ENCODE data around the gene TMEM269. TPM values are rescaled to one million over a fixed set of nuclear protein-coding genes. Genes with fewer than 3 reads are reported as not detected.

TMEM269 gene, protein sequence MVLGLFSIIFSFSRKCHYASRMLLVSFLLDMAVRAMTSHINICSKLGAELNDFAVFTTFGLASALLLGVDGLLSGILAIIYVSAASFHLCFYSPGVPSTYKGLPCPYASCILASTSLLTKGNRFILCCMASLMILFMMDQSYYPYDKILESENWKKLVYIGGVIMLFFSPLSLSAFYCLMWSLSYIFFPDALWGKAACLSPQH
- total RNA-seq (1 to 10 TPM in 1 of 2 experiments, under 1 TPM in 1; 0.49 to 1.0 TPM), polyA plus RNA-seq (under 1 TPM in 1 of 3 donors, not detected in 2; 0.06 TPM), total RNA-seq (0.08 to 1.5 (median 1.1) reads per million in 6 experiments)

DNA sequence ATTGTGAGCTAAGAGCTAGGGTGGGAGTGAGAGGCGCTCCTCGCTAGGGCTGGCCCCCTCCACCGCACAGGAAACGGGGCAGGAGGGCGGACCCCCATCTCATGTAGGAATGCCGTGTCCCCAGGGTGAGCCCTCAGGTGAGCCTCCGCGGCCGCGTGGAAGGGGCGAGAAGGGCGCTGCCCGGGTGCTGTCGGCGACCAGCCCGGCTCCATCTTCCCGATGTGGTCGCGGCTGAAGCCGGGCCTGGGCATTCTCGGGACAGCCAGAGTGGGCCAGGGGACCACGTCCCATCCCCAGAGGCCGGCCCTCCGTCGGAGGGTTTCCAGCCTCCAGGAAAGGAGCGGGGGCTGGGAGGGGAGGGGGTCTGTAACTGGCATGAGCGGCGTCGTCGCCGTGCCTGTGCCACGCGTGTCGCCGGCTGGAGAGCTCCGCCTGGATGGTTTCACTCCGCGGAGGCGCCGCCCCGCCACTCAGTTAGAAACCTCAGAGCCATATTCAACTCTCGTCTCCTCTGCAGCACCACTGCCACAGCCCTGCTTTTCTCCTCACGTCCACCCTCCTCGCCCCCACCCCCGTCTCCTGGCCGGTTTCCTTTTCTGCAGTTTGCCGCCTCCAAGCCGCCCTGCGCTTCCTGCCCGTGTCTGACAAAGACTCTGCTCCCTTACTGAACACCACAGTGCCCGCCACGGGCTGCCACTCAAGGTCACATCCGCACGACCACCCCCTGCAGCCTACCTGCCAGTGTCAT is at the start of gene TMEM269:
TMEM269 (plus strand) TSS at position 46 of the 748 bp plus-strand sequence. CDS start 4,903 bp downstream, outside the sequence.
- POLR2A ChIA-PET = interaction anchor here (0.6 to 1.8 kb wide), 6 partner anchors 18 to 146 kb away, joined by 3 to 12 read pairs (median 5); partner anchors contain the start of genes C1orf50, ERMAP, P3H1 and YBX1
- DNase-seq (peak; percentile 14 to 72 (median 38)), ATAC-seq (peak; percentile 88 to 90)
- Mint-ChIP-seq H3K36me3 (peaks cover 0 to 18% (median 5%) of the 10 kb centered on the region in 3 donors), H3K4me1 (peaks cover 17 to 29% (median 25%) of the 10 kb centered on the region in 4 donors), H3K9me3 (no peaks in the 10 kb centered on the region), H3K27me3 (no peaks in the 10 kb centered on the region), H3K4me3 (peak within 1 kb of the TSS; percentile 80 to 92 (median 88)), H3K27ac (peak within 1 kb of the TSS; percentile 47 to 91 (median 84))

DNA sequence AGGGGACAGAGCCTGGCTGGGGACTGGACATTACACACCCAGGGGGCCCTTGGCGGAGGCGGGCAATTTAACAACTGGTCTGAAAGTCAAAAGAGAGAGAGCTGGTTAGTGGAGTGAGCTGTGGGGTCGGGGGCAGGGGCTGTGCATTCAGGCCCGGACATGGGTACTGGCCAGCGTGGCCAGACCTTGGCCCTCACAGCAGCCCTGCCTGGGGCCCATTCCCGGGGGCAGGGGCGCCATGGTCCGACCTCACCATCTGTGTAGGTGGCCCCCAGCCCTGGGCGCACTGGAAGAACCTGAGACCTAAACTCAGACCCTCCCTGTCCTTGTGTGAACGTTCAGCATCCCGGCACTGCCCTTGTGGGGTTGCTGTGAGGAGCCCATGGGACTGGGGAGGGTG is 49.7 kb upstream of the TMEM269 start:
- ATAC-seq = no peak
- Mint-ChIP-seq H3K9me3 (no peaks in the 10 kb centered on the region), H3K4me1 (peaks cover 7 to 12% (median 11%) of the 10 kb centered on the region in 4 donors), H3K27me3 (no peaks in the 10 kb centered on the region), H3K4me3 (no peak overlapping the region), H3K36me3 (no peaks in the 10 kb centered on the region), H3K27ac (peak overlapping the region in 1 of 10 donors; percentile 40)
- no peak for DNase-seq
- POLR2A ChIA-PET = no interaction called here

DNA sequence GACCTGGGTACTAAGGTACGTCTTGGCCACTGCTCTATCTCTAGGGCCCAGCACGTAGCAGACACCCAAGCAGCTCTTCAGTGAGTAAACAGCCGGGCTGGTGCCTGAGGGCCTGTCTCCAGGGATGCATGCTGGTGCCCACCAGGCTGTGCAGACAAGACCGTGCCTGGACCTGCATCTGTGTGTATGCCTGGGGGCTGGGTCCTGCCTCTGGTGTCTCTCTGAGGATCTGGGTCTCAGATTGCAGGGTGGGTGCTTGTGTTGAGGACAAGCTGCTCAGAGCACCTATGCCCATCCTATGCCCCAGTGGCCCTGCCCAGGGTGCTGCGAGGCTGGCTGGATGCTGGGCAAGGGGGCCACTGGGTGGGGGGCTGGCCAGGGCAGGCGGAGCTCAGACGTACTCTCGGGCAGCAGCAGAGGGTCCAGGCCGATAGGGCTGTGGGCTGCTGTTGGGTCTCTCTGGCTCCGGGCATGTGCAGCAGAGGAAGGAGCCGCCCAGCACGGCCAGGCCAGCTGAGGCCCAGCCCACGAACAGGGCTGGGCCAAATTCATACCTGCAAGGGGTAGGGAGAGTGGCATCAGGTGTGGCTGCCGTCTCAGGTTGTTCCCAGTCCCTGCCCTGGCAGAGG is 49.2 kb upstream of the TMEM269 start:
- Mint-ChIP-seq H3K27ac (no peak overlapping the region), H3K4me3 (no peak overlapping the region), H3K4me1 (peaks cover 7 to 12% (median 11%) of the 10 kb centered on the region in 4 donors), H3K36me3 (no peaks in the 10 kb centered on the region), H3K27me3 (no peaks in the 10 kb centered on the region), H3K9me3 (no peaks in the 10 kb centered on the region)
- POLR2A ChIA-PET = no interaction called here
- DNase-seq = no peak
- no peak for ATAC-seq

DNA sequence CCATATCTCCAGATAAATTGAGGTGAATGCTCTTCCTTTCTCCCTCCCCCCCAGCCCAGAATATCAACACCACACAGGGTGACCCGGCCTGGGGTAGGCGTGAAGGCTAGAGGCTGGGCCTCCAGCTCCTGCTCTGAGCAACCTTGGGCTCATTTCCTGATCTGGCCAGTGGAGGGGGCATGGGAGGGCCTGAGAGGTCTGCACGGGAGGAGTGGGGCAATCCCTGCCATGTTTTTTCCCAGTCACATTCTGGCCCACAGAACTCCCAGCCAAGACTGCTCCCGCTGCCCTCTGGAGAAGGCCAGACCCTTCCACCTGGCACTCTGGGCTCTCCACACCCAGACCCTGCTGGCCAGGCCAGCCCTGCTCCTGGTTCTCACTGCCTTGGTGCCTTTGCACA is 48.6 kb upstream of the TMEM269 start:
- no peak for ATAC-seq
- Mint-ChIP-seq H3K36me3 (no peaks in the 10 kb centered on the region), H3K4me1 (peaks cover 7 to 12% (median 11%) of the 10 kb centered on the region in 4 donors), H3K9me3 (no peaks in the 10 kb centered on the region), H3K4me3 (no peak overlapping the region), H3K27me3 (no peaks in the 10 kb centered on the region), H3K27ac (peak overlapping the region in 2 of 10 donors; percentile 68 to 74)
- POLR2A ChIA-PET = no interaction called here
- no peak for DNase-seq

DNA sequence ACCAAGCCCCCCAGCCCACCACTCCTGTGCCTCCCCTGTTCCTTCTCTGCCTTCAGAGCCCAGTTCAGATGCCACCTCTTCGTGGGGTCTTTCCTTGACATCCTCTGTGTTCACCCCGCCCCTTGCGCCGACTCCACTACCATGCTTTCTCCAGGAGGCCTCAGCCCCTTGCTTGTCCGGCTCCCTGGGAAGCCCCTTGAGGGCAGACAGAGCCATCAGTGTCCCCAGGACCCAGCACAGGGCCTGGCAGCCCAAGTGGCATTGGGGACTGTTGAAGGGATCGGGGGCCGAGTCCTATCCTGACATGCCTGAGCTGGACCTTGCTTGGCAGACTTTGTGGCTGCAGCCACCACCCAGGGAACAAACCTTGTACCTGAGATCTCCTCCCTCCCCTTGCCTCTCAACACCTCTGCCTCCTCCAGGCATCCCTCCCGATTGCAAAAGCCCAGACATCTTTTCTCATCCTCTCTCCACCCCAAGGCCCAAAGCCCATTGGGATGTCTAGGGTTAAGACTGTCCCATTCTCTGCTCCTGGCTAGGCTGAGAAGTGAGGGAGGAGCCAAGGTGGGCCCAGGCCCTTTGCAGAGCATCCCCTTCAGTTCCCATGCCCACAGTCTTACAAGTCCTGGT is 48.1 kb upstream of the TMEM269 start:
- H3K27me3 Mint-ChIP-seq = no peaks in the 10 kb centered on the region
- H3K9me3 Mint-ChIP-seq = no peaks in the 10 kb centered on the region
- H3K4me1 Mint-ChIP-seq = peaks cover 7 to 12% (median 11%) of the 10 kb centered on the region in 4 donors
- ATAC-seq (no peak), DNase-seq (no peak)
- no peak overlapping the region for H3K4me3 Mint-ChIP-seq
- POLR2A ChIA-PET = no interaction called here
- peak overlapping the region in 6 of 10 donors; percentile 15 to 74 (median 64) for H3K27ac Mint-ChIP-seq
- no peaks in the 10 kb centered on the region for H3K36me3 Mint-ChIP-seq

DNA sequence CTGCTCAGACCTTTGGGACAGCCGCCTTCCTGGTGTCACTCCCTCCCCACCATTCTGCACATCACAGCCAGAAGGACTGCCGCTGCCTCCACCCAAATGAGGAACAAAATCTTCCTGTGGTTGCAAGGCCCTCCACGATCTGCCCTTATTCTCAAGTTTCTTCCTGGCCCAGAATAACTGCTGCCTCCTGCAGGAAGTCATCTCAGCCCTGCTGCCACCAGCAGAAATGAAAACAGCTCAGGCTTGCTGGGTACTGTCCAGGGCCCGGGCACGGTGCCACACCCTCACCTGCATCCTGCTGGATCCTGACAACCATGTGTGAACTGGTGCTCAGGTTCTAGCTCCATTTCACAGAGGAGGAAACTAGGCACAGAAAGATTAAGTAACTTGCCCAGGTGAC is 47.5 kb upstream of the TMEM269 start:
- ATAC-seq (peak in 1 of 2 donors; percentile 35), DNase-seq (peak in 2 of 10 donors; percentile 2 to 9)
- POLR2A ChIA-PET = no interaction called here
- Mint-ChIP-seq H3K27ac (peak overlapping the region in 7 of 10 donors; percentile 47 to 92 (median 73)), H3K4me1 (peaks cover 7 to 12% (median 11%) of the 10 kb centered on the region in 4 donors), H3K27me3 (no peaks in the 10 kb centered on the region), H3K4me3 (peak overlapping the region in 2 of 10 donors; percentile 26 to 32), H3K36me3 (no peaks in the 10 kb centered on the region), H3K9me3 (no peaks in the 10 kb centered on the region)

DNA sequence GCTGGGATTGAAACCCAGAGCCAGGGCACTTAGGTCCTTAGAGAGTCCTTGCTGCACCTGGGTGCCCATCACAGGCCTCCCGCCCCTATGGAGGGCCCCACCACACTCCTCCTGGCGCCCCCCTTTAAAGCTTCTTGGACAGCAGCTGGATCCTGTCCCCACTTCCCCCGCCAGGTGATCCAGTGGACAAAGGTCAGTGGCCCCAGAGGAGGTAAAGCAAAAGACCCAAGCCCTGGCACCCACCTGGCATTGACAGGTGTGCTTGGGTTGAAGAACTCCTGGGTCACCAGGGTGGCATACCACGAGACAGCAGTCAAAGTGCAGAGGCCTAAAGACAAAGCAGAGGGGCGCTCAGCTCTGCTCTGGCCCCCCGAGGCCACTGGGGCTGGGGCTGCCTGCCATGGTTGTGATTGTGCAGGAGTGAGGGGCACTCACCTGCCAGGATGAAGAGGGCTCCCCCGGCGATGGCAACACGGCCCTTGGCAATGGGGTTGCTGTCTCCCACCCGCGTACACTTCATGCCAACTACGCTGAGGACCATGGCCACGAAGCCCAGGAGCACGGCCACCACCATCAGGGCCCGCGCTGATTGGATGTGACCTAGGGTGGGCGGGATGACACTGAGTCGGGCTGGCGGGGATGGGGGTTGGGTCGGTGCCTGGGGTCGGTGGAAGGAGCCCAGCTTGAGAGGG is 46.7 kb upstream of the TMEM269 start:
- ATAC-seq (no peak), DNase-seq (no peak)
- Mint-ChIP-seq H3K4me3 (no peak overlapping the region), H3K36me3 (no peaks in the 10 kb centered on the region), H3K9me3 (no peaks in the 10 kb centered on the region), H3K27ac (peak overlapping the region in 1 of 10 donors; percentile 68), H3K27me3 (no peaks in the 10 kb centered on the region), H3K4me1 (peaks cover 7 to 12% (median 11%) of the 10 kb centered on the region in 4 donors)
- POLR2A ChIA-PET = no interaction called here

DNA sequence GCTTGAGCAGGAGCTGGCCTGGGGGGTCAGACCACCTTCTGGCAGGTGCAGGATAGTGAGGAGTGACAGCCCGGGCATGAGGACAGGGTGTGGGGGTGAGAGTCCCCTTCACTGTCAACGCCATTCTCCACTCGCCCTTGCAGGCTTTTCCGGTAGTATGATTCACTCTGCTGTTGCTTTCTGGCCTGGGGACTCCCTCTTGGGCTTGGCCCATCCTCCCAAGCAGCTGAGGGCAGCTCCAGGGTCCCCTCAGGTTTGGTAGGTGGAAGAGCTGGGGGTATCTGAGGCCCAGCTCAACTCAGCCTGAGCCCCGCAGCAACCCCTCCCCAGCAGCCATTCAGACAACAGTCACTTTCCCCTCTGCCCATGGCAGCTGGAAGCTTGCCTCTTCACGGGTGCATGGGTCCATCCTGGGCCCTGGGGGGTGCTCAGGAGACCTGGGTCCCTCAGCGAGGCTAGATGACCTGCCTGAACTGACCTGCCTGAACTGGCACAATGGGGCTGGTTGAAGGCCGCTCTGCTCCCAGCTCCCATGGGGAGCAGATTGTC is 46.0 kb upstream of the TMEM269 start:
- H3K27me3 Mint-ChIP-seq = no peaks in the 10 kb centered on the region
- peaks cover 7 to 12% (median 11%) of the 10 kb centered on the region in 4 donors for H3K4me1 Mint-ChIP-seq
- H3K27ac Mint-ChIP-seq = no peak overlapping the region
- no peaks in the 10 kb centered on the region for H3K9me3 Mint-ChIP-seq
- ATAC-seq (no peak), DNase-seq (no peak)
- H3K36me3 Mint-ChIP-seq = no peaks in the 10 kb centered on the region
- POLR2A ChIA-PET = no interaction called here
- no peak overlapping the region for H3K4me3 Mint-ChIP-seq

DNA sequence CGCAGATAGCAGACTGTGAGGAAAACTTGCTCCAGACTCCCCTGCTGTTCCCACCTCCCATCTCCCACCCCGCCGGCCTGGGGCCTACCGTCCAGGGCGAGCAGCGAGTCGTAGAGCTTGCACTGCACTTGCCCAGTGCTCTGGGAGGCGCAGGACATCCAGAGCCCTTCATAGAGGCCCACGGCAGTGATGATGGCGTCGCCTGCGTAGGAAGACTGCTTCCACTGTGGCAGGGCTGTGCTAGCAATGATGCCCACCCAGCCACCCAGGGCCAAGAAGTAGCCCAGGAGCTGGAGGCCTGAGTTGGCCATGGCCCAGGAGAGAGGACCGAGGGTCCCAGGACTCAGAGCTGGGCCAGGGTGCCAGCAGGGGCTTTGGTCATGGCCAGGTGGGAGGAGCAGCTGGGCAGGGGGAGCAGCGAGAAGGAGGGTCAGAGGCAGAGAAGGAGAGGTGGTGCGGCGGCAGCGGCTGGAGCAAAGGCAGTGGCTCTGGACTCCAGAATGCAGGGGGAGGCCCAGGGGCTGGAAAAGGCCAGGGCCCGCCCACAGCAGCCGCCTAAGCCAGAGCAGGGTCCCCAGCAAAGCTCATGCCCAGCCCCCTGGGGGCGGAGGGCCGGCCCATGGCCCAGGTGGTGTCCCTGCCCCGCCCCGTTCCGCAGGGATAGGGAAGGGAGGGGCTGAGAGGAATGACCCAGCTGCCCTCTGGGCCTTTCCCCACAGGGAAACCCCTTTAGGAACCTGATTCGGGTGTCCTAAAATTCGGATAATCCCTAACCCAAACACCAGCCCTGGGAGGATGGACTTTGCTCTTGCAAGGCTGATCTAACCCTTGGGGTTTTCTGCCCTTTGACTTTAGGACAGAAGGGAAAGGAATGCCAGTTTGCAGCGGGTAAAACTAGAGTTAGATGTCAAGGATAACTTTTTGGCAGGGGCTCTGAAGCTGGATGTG is 44.8 kb upstream of the TMEM269 start, which contains the start of gene CLDN19:
CLDN19 (minus strand) TSS at position 484 of the 948 bp plus-strand sequence; CDS start at position 311, 173 bp downstream.
- POLR2A ChIA-PET = no interaction called here
- Mint-ChIP-seq H3K27ac (no peak within 1 kb of the TSS), H3K4me3 (no peak within 1 kb of the TSS), H3K36me3 (no peaks in the 10 kb centered on the region), H3K4me1 (peaks cover 7 to 12% (median 11%) of the 10 kb centered on the region in 4 donors), H3K9me3 (no peaks in the 10 kb centered on the region), H3K27me3 (no peaks in the 10 kb centered on the region)
- ATAC-seq = no peak
- DNase-seq = no peak

DNA sequence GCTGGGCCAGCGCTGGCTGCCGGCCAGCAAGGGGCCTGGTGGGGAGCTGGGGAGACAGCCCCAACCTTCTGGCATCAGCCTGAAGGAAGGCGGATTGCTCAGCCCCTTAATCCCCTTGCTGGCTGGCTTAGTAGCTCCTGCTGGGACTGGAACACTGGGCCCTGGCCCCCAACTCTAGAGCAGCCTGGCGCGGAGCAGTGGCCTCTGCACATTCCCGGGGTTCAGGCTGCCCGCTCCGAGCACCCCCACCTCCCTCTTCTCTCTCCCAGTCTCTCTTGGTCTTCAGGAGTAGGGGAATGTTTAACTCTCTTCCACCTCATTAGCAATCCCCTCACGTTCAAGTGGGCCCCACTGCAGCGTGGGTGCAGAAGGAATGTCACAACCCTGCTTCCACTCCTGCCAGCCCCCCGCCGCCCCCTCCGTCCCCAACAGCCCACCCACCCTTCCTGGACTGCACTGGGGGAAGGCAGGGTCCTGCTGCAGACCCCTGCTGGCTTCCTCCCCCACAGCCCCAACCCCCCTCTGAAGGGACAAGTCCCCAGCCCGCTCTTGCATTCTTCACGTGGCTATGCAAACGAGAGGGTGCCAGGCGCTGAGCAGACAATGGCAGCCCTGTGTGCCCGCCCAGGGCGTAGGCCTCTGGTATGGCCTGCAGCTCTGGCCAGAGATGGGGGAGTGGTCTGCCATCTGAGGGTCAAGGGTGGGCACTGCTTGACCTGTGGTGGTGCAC is 43.8 kb upstream of the TMEM269 start:
- Mint-ChIP-seq H3K27me3 (no peaks in the 10 kb centered on the region), H3K4me1 (peaks cover 7 to 12% (median 11%) of the 10 kb centered on the region in 4 donors), H3K36me3 (peaks cover 0 to 4% (median 0%) of the 10 kb centered on the region in 3 donors), H3K9me3 (no peaks in the 10 kb centered on the region), H3K4me3 (no peak overlapping the region), H3K27ac (no peak overlapping the region)
- no peak for ATAC-seq
- POLR2A ChIA-PET = no interaction called here
- DNase-seq = no peak

All from naive thymus-derived CD8-positive, alpha-beta T cell (primary cell).